Measurements from ENCODE around the gene ARHGAP20.
"Not testable (repeated sequence)": the region's sequence is repeated elsewhere in the genome, so short reads cannot be mapped to it uniquely, and the experiment has no call there.

The ARHGAP20 gene

DNA sequence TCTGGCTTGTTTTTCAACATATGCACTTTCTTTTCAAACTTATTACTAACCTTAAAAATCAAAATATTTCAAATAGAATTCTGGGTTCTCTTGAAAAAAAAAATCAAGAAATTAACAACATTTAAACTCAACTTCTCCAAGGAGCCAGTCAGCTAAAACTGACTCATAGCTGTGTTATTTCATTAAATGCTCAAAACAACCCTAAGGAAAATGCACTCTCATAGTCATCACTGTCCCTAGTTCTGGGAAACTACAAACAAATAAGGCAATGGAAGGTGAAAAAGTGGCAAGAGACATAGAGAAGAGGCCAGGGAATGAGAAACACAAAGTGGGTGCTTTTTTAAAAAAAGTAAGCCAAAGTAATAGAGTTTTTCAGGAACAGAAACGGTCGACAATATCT lies 4.1 kb upstream of the ARHGAP20 start:
- no peak for DNase-seq

GRCh38 chr11:110715541-110715940 lies 3.3 kb upstream of the ARHGAP20 start:
- no peak for DNase-seq

GRCh38 chr11:110713449-110713776 lies 1.2 kb upstream of the ARHGAP20 start:
- no peak for DNase-seq

- no peak for DNase-seq
Observed at GRCh38 chr11:110712659-110713448, 617 bp upstream of the ARHGAP20 start.

DNA sequence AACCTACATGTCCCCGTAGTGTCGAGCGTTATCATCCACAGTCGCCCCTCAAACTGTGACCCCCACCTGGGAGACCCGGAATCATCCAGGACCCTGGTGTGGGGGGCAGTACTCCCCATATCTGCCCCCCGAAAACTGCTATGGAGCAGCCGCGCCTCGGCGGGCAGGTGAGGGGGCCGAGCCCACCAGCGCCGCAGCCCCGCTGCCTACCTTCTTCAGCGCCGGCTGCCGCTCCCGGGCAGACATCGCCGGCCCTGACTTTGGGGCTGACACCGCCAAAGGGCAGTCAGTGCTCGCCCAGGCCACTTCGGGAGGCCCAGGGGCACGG lies 825 bp downstream of the ARHGAP20 start:
- no peak for DNase-seq

DNA sequence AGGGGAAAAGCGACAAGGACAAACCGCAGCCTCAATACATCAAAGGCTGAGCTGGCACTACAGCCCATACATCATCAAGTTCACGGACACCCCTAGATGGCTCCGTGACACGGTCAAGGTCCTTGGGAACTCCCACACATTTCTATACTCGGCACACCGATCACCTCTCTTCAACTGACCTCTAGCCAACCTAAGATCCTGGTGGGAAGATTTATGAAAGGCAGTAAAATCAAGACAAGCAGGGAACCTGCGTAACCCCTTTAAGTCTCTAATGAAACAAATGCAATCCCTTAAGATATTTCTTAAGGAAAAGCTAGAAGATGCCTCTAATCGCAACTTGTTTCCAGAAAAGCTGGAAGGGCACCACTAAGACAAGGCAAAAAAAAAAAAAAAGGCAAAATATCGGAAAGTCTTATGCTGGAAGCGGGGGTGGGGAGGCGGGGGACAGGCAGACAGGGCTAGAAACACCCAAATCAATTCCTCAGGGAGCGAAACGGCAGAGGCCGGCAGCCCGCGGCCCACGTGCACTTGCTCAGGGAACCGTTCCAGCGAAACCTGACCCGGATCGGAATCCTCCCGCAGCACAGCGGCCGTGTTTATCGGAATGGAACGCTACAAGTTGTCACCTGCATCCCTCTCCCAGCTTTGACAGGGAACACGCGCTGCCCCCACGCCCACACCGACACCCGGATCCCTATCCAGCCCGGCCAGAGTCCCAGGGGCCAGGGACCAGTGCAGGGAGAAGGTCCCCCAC lies 1.4 kb downstream of the ARHGAP20 start:
- no peak for DNase-seq

- no peak for DNase-seq
Observed at GRCh38 chr11:110704210-110704864, 7.9 kb downstream of the ARHGAP20 start.

- no peak for DNase-seq
Observed at GRCh38 chr11:110691926-110692325, 20.3 kb downstream of the ARHGAP20 start.

GRCh38 chr11:110689306-110689705 lies 22.9 kb downstream of the ARHGAP20 start:
- DNase-seq: no peak

DNA sequence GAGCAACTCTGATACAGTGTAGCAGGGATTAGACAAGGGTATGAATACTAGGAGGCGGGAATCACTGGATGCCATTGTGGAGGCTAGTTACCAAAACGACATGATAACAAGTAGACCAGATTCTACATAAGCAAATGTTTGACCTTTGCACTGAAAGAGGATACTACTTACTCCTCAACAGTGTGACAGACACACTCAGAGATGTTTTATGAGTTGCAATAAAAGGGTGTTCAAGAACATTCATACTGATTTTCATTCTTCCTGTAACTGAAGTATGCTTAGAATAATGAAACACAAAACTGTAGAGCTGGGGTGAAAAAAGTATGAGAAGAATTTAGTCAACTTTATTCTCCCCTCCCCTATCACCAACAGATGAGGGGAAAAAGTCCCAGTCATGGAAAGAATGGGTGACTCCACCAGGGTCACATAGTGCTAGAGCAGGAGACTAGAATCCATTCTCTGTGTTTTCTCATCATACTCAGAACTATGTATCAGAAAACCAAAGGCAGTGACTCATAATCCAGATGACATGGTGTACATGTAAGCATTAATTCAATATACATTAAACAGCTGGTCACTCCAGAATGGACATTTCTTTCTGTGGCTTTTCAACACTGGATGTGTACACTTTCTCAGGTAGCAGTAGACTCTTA lies 32.8 kb downstream of the ARHGAP20 start:
- DNase-seq: no peak

DNA sequence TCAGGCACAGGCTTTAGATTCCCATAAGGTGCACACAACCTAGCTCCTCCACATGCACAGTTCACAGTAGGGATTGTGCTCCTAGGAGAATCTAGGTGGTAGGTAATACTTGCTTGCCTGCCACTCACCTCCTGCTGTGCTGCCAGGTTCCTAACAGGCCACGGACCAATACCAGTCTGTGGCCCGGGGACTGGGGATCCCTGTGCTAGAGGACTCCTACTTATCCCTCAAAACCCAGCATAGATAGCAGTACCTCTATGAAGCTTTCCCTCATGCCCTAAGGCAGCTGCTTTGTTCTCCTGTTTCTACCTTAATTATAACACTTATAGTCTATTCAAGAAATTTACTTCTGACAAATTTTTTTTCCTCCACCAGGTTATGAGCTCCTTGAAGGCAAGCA lies 36.7 kb downstream of the ARHGAP20 start:
- no peak for DNase-seq

DNA sequence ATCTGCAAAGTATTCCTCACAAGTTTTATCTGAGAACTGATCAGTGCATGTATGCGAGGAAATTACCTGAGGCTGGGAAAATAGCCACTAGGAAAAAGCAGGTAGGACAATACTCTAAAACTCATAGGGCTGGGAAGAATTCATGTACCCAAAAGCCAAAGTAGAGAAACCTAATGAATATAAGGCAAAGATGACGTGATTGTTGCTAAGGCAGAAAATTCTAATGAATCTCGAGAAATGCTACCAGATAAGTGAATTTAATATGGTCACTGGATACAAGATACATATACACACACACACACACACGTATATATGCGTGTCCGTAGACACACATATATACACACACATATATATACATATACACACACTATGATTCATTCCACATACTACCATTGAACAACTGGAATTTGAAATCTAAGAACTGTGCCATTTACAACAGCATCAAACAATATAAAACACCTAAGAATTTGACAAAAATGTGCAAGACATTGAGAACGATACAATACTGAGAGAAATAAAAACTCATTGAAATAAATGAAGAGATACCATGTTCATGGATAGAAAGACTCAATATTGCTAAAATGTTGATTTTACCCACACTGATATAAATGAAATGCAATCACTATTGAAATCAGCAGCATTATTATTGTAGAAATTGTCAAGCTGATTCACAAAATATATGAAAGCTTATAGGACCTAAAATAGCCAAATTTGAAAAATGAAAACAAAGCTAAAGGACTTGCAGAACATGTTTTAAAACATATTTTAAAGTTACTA lies 46.4 kb downstream of the ARHGAP20 start:
- DNase-seq: no peak

- no peak for DNase-seq
Observed at GRCh38 chr11:110655967-110656366, 56.3 kb downstream of the ARHGAP20 start.

- DNase-seq: no peak
Observed at GRCh38 chr11:110654456-110654855, 57.8 kb downstream of the ARHGAP20 start.

- DNase-seq: no peak
Observed at GRCh38 chr11:110645253-110645652, 67.0 kb downstream of the ARHGAP20 start.

GRCh38 chr11:110634370-110634769 lies 77.9 kb downstream of the ARHGAP20 start:
- no peak for DNase-seq

DNA sequence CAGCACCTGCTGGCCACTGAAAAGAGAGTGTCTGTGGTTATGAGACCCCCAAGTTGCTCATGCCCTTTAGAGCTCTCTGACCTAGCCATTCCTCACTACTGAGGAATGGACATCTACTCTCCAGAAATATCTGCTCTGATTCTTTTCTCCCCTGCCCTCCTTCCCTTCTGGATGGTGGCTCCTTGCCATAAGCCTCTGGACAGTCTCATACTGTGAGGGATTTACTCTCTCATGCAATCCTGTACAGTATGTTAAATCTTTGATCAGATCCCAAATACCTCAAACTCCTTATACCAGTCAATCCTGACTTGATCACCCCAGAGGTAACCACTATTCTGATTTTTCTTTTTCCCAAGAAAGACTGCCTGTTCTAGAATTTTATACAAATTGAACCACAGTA lies 80.7 kb downstream of the ARHGAP20 start:
- DNase-seq: no peak

- peak in 1 of 2 experiments; percentile 4 for DNase-seq
Observed at GRCh38 chr11:110629594-110629993, 82.6 kb downstream of the ARHGAP20 start.

GRCh38 chr11:110621826-110622225 lies 90.4 kb downstream of the ARHGAP20 start:
- no peak for DNase-seq

- not testable (repeated sequence) for DNase-seq
Observed at GRCh38 chr11:110619366-110619765, 92.9 kb downstream of the ARHGAP20 start.

- DNase-seq: no peak
Observed at GRCh38 chr11:110614031-110614430, 98.2 kb downstream of the ARHGAP20 start.

DNA sequence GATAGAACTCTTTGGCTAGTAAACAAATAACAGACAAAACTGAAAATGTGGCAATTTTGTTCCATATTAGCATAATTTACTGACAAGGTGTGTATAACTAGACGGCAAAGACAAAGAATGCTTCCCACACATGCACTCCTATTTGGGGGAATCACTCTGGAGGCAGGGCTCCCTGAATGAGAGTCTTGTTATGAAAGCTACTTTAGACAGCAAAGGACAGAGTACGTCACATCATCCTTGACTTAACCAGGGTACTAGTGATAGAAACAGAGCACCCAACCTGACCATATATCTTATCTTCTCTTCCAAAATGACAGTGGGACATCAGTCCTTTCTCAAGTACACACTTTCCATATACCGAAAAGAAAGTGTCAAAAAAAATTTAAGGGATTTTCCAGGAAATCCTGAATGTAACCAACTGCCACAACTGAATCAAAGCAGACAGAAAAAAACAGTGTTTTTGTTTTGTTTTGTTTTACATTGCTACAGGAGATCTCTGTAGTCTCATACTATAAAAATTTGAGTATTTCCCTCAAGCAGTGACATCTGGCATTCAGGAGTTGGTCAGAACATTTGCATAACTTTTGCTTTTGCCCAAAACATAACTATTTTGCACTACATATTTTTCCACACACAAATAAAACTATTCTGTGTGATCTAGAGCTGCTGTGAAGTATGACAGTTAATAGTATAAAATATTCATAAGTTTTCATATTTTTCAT lies 98.9 kb downstream of the ARHGAP20 start:
- no peak for DNase-seq
